ENCODE measurements around the gene MGST2. TPM values are rescaled to one million over a fixed set of nuclear protein-coding genes. Genes with fewer than 3 reads are reported as not detected.

The MGST2 gene
- total RNA-seq, 1 donor from 2014 or later = 17.6 TPM

DNA sequence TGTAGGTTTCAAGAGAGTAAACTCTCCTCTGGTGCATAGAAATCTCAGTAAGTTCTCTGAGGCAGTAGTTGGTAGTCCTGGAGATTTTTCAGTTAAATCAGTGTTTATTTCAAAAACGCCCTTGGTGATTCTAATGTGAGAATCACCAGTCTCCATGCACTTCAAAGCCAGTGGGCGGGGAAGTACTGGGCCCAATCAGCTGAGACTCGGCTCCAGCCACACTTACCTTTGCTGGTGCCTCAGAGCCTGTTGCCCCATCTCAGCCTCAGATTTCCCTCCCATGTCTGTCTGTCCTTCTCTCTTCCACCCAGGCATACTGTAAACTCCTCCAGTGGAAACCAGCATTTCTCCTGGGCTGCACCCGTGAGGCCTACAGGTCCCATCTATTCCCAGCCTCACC is 7.4 kb upstream of the MGST2 start:
- TF ChIP-seq EZH2 (IDR thresholded peaks at IDR 0.05; ENCODE audit: insufficient read depth, low read length) (no peak), CTCF (IDR thresholded peaks at IDR 0.05; ENCODE audit: insufficient read depth, low read depth, low read length) (no peak)
- H2AFZ ChIP-seq (ENCODE audit: low read depth, low read length) = peak overlapping the region; percentile 47

GRCh38 chr4:139658586-139659382 is 6.8 kb upstream of the MGST2 start:
- Histone ChIP-seq H4K20me1 (ENCODE audit: insufficient read depth, low read length) (no peaks in the 10 kb centered on the region), H3K27me3 (ENCODE audit: insufficient read depth, low read length) (no peaks in the 10 kb centered on the region), H3K4me3 (ENCODE audit: insufficient read depth, low read depth, low read length) (no peak overlapping the region), H3K4me1 (ENCODE audit: insufficient read depth, low read length) (peaks cover 7% of the 10 kb centered on the region), H3K36me3 (ENCODE audit: insufficient read depth, low read length) (no peaks in the 10 kb centered on the region), H3K79me2 (ENCODE audit: insufficient read depth, low read length) (no peaks in the 10 kb centered on the region), H2AFZ (ENCODE audit: low read depth, low read length) (peak overlapping the region; percentile 22), H3K9me3 (ENCODE audit: insufficient read depth, low read depth, low read length) (no peaks in the 10 kb centered on the region), H3K4me2 (ENCODE audit: low read length) (no peak overlapping the region), H3K27ac (ENCODE audit: low read depth, low read length) (no peak overlapping the region), H3K9ac (ENCODE audit: low read length) (no peak overlapping the region)
- DNase-seq (ENCODE audit: low read depth) (no peak), FAIRE-seq (no peak)
- no peaks in the 10 kb centered on the region for H3K27me3 Mint-ChIP-seq (ENCODE audit: low read depth, unreplicated experiment)
- TF ChIP-seq EZH2 (IDR thresholded peaks at IDR 0.05; ENCODE audit: insufficient read depth, low read length) = no peak
- no peak for TF ChIP-seq CTCF (IDR thresholded peaks at IDR 0.05; ENCODE audit: insufficient read depth, low read depth, low read length)
- H3K9me3 Mint-ChIP-seq (ENCODE audit: unreplicated experiment) = no peaks in the 10 kb centered on the region
- H3K27ac Mint-ChIP-seq (ENCODE audit: unreplicated experiment) = peak overlapping the region; percentile 4
- peaks cover 20% of the 10 kb centered on the region for H3K4me1 Mint-ChIP-seq (ENCODE audit: low read depth, unreplicated experiment)
- H3K4me3 Mint-ChIP-seq (ENCODE audit: unreplicated experiment) = no peak overlapping the region
- no peaks in the 10 kb centered on the region for H3K36me3 Mint-ChIP-seq (ENCODE audit: low read depth, unreplicated experiment)

More for the DNA sequence above, 7.4 kb upstream of the MGST2 start:
- H3K27me3 Mint-ChIP-seq (ENCODE audit: low read depth, unreplicated experiment) = peaks cover 4% of the 10 kb centered on the region
- Histone ChIP-seq H3K9me3 (ENCODE audit: insufficient read depth, low read depth, low read length) (no peaks in the 10 kb centered on the region), H4K20me1 (ENCODE audit: insufficient read depth, low read length) (no peaks in the 10 kb centered on the region), H3K27ac (ENCODE audit: low read depth, low read length) (no peak overlapping the region), H3K4me1 (ENCODE audit: insufficient read depth, low read length) (peaks cover 7% of the 10 kb centered on the region), H3K79me2 (ENCODE audit: insufficient read depth, low read length) (no peaks in the 10 kb centered on the region), H3K27me3 (ENCODE audit: insufficient read depth, low read length) (no peaks in the 10 kb centered on the region), H3K4me3 (ENCODE audit: insufficient read depth, low read depth, low read length) (no peak overlapping the region), H3K36me3 (ENCODE audit: insufficient read depth, low read length) (no peaks in the 10 kb centered on the region), H3K4me2 (ENCODE audit: low read length) (peak overlapping the region; percentile 71), H3K9ac (ENCODE audit: low read length) (peak overlapping the region; percentile 32)
- H3K4me3 Mint-ChIP-seq (ENCODE audit: unreplicated experiment) = no peak overlapping the region
- FAIRE-seq (no peak), DNase-seq (ENCODE audit: low read depth) (no peak)
- no peaks in the 10 kb centered on the region for H3K36me3 Mint-ChIP-seq (ENCODE audit: low read depth, unreplicated experiment)
- H3K4me1 Mint-ChIP-seq (ENCODE audit: low read depth, unreplicated experiment) = peaks cover 20% of the 10 kb centered on the region
- no peaks in the 10 kb centered on the region for H3K9me3 Mint-ChIP-seq (ENCODE audit: unreplicated experiment)
- H3K27ac Mint-ChIP-seq (ENCODE audit: unreplicated experiment) = peak overlapping the region; percentile 4
